Spleen (tissue), 11 donors: ENCODE results near the gene EPHB2. TPM values are rescaled to one million over a fixed set of nuclear protein-coding genes. Genes with fewer than 3 reads are reported as not detected.

Experiments
- DNase-seq: peaks from one replicate; pipeline ENCODE4 v3.0.0-alpha.2; 2020
- H3K27ac ChIP-seq, 8 donors: fragments of 200-600 bp; sonication (generic) in 7 of 8; 1 replicate in 4 of 8; 2 replicates in 4 of 8; pipeline versions ENCODE4 v1.5.0 to v1.8.0; 2016 to 2021; ENCODE audit warnings: inconsistent platforms in 4 of 8, mild to moderate bottlenecking in 4 of 8, moderate library complexity in 1 of 8
- H3K27me3 ChIP-seq, 7 donors: fragments of 200-600 bp; sonication (generic) in 6 of 7; replicated peaks in 1 of 7; 1 replicate in 4 of 7; 2 replicates in 3 of 7; pipeline versions ENCODE4 v1.5.0 to v1.8.0; 2016 to 2021; ENCODE audit warnings: inconsistent platforms in 3 of 7, mild to moderate bottlenecking in 1 of 7
- H3K36me3 ChIP-seq, 6 donors: fragments of 200-600 bp; sonication (generic) in 5 of 6; 1 replicate in 4 of 6; 2 replicates in 2 of 6; pipeline versions ENCODE4 v1.5.0 to v1.8.0; 2016 to 2021; ENCODE audit warnings: inconsistent platforms in 2 of 6
- H3K4me1 ChIP-seq, 6 donors: fragments of 200-600 bp; sonication (generic) in 5 of 6; 1 replicate in 3 of 6; 2 replicates in 3 of 6; pipeline versions ENCODE4 v1.5.0 to v1.8.0; 2016 to 2021; ENCODE audit warnings: inconsistent platforms in 3 of 6
- H3K4me3 ChIP-seq, 8 donors: fragments of 200-600 bp; sonication (generic) in 7 of 8; 1 replicate in 4 of 8; 2 replicates in 4 of 8; pipeline versions ENCODE4 v1.5.0 to v1.8.0; 2016 to 2021; ENCODE audit warnings: inconsistent platforms in 4 of 8, mild to moderate bottlenecking in 4 of 8, moderate library complexity in 2 of 8
- H3K9me3 ChIP-seq, 8 donors: fragments of 200-600 bp; sonication (generic) in 7 of 8; 1 replicate in 4 of 8; 2 replicates in 4 of 8; pipeline versions ENCODE4 v1.5.0 to v1.8.0; 2016 to 2021; ENCODE audit warnings: inconsistent platforms in 4 of 8
- CTCF ChIP-seq, 11 experiments: fragments of 200-600 bp in 7 of 11; fragments of 450-650 bp in 4 of 11; sonication (generic) in 4 of 11; IDR thresholded peaks in 8 of 11; conservative IDR thresholded peaks in 3 of 11; 1 replicate in 7 of 11; 2 replicates in 4 of 11; pipeline versions ENCODE4 v1.4.0 to v1.8.0; 2016 to 2021; ENCODE audit warnings: antibody characterized with exemption in 11 of 11, inconsistent platforms in 4 of 11, mild to moderate bottlenecking in 1 of 11
- POLR2A ChIP-seq, 3 donors: fragments of 450-650 bp; IDR thresholded peaks; one replicate each; pipeline ENCODE4 v1.5.1; 2017; ENCODE audit warnings: antibody characterized with exemption in 3 of 3, mild to moderate bottlenecking in 1 of 3
- POLR2AphosphoS5 ChIP-seq, 3 donors: sonication (generic); formaldehyde crosslinking; IDR thresholded peaks; one replicate each; pipeline ENCODE4 v1.5.1; 2017; ENCODE audit warnings: antibody characterized with exemption in 3 of 3
- WGBS, 5 donors: extraction: QIAGEN DNeasy Blood & Tissue Kit in 3 of 5; methylation state at CpG; one replicate each; pipeline versions ENCODE4 v1.1.5 to v1.1.7; 2013 to 2018; 5-methylcytosine and 5-hydroxymethylcytosine counted together
- intact Hi-C: fragments of 100-400 bp; cut with DNase I; formaldehyde crosslinking; loops from one replicate; pipeline ENCODE4 v1.15.0; 2023; ENCODE audit warnings: low total_unique reads
- polyA plus RNA-seq, 3 donors: library from polyadenylated mRNA; stranded (reverse); fragments of 200-250 nt; gene quantifications; one replicate each; pipeline ENCODE4 v1.2.1, GENCODE V29; 2013
- total RNA-seq, 7 donors: library from RNA; depleted of rRNA in 3 of 7; stranded (reverse); fragments of >200 nt in 3 of 7; fragmentation: NEBNext Ultra II Directional in 4 of 7; extraction: Animal tissue kit (Norgen Biotek cat#: 25700) in 4 of 7; gene quantifications; one replicate each; pipeline versions ENCODE4 v1.1.0 to v1.2.1, GENCODE V29; 2016 to 2021
- donor health status: healthy with polysubstance abuse.
- donor health status: DM: no; HTN: no; CAD: no; lungs with moderate emphysema.
- donor health status: DM: no; HTN: no; CAD: no.
- donor health status: Bipolar disorder and iron deficiency.
- donor health status: healthy.
- donor health status: DM: no; HTN: no; CAD: no.
- donor health status: DM: yes; HTN: yes; CAD: no.

EPHB2 gene
- total and polyA plus RNA-seq, 10 donors = 0.67 to 9.3 (median 6.3) TPM

- no peak for DNase-seq
- no peak overlapping the region for H3K27ac ChIP-seq
- TF ChIP-seq POLR2AphosphoS5 (IDR thresholded peaks at IDR 0.05) = no peak
- TF ChIP-seq CTCF (IDR thresholded peaks at IDR 0.05 in 8 of 11, conservative IDR thresholded peaks at IDR 0.05 in 3 of 11) = no peak
- no peak for TF ChIP-seq POLR2A (IDR thresholded peaks at IDR 0.05)
- intact Hi-C loops = no loop called here
- no peaks in the 10 kb centered on the region for H3K9me3 ChIP-seq
- peaks cover 0 to 29% (median 0%) of the 10 kb centered on the region in 7 donors for H3K27me3 ChIP-seq
- H3K4me3 ChIP-seq = no peak overlapping the region
- H3K36me3 ChIP-seq = no peaks in the 10 kb centered on the region
- no peaks in the 10 kb centered on the region for H3K4me1 ChIP-seq
Measured at GRCh38 chr1:22688466-22688865, 22.2 kb upstream of the EPHB2 start.

GRCh38 chr1:22689505-22689904 is 21.1 kb upstream of the EPHB2 start:
- no peak for DNase-seq
- TF ChIP-seq POLR2A (IDR thresholded peaks at IDR 0.05) = no peak
- TF ChIP-seq POLR2AphosphoS5 (IDR thresholded peaks at IDR 0.05) = no peak
- TF ChIP-seq CTCF (IDR thresholded peaks at IDR 0.05 in 8 of 11, conservative IDR thresholded peaks at IDR 0.05 in 3 of 11) = no peak
- WGBS, 5 donors = 79 to 86% (median 81%) methylated on average over 11 of the region's 11 CpGs
- Histone ChIP-seq H3K36me3 (no peaks in the 10 kb centered on the region), H3K9me3 (no peaks in the 10 kb centered on the region), H3K4me1 (no peaks in the 10 kb centered on the region), H3K27ac (no peak overlapping the region), H3K27me3 (peaks cover 0 to 19% (median 0%) of the 10 kb centered on the region in 7 donors), H3K4me3 (no peak overlapping the region)
- intact Hi-C loops = no loop called here

- intact Hi-C loops = no loop called here
- Histone ChIP-seq H3K27ac (no peak overlapping the region), H3K4me3 (no peak overlapping the region), H3K4me1 (no peaks in the 10 kb centered on the region), H3K27me3 (peaks cover 0 to 9% (median 0%) of the 10 kb centered on the region in 7 donors), H3K36me3 (no peaks in the 10 kb centered on the region), H3K9me3 (no peaks in the 10 kb centered on the region)
- TF ChIP-seq POLR2AphosphoS5 (IDR thresholded peaks at IDR 0.05) = no peak
- TF ChIP-seq CTCF (IDR thresholded peaks at IDR 0.05 in 8 of 11, conservative IDR thresholded peaks at IDR 0.05 in 3 of 11) = no peak
- no peak for TF ChIP-seq POLR2A (IDR thresholded peaks at IDR 0.05)
- DNase-seq = no peak
- WGBS, 5 donors = 71 to 85% (median 79%) methylated on average over 13 of the region's 13 CpGs
Measured at GRCh38 chr1:22691031-22691753, 19.4 kb upstream of the EPHB2 start.

- H3K27me3 ChIP-seq = no peaks in the 10 kb centered on the region
- no peak overlapping the region for H3K4me3 ChIP-seq
- 86 to 96% (median 88%) methylated on average over 4 to 5 of the region's 5 CpGs for WGBS, 5 donors
Measured at GRCh38 chr1:22694172-22694571, 16.5 kb upstream of the EPHB2 start.

More at GRCh38 chr1:22694172-22694571, 16.5 kb upstream of the EPHB2 start:
- TF ChIP-seq POLR2AphosphoS5 (IDR thresholded peaks at IDR 0.05) (no peak), POLR2A (IDR thresholded peaks at IDR 0.05) (no peak), CTCF (IDR thresholded peaks at IDR 0.05 in 8 of 11, conservative IDR thresholded peaks at IDR 0.05 in 3 of 11) (no peak)
- no peak overlapping the region for H3K27ac ChIP-seq
- H3K9me3 ChIP-seq = no peaks in the 10 kb centered on the region
- intact Hi-C loops = no loop called here
- no peak for DNase-seq
- no peaks in the 10 kb centered on the region for H3K4me1 ChIP-seq
- no peaks in the 10 kb centered on the region for H3K36me3 ChIP-seq
